ENCODE measurements around the gene KATNAL2. TPM values are rescaled to one million over a fixed set of nuclear protein-coding genes. Genes with fewer than 3 reads are reported as not detected.

KATNAL2 gene
- polyA plus RNA-seq, 3 donors, result 0.35 to 0.36 TPM; not detected in 1

DNA sequence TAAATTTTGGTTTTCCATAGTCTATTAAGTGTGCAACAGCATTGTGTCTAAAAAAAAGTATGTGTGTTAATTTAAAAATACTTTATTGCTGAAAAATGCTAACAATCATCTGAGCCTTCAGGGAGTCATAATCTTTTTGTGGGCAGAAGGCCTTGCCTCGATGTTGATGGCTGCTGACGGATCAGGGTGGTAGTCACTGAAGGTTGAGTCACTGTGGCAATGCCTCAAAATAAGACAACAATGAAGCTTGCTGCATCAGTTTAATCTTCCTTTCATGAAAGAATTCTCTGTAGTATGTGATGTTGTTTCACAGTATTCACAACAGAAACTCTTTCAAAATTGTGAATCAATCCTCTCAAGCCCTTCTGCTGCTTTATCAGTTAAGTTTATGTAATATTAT lies 201.6 kb downstream of the KATNAL2 start:
- Histone ChIP-seq H3K27me3 (ENCODE audit: control insufficient read depth in 2 of 2, insufficient read depth in 2 of 2, low read length in 2 of 2) (no peaks in the 10 kb centered on the region), H3K79me2 (ENCODE audit: insufficient read depth, low read length) (no peaks in the 10 kb centered on the region), H3K4me3 (replicated peaks in 1 of 3; ENCODE audit: low read depth in 2 of 3, low read length in 3 of 3) (no peak overlapping the region), H3K9ac (ENCODE audit: insufficient read depth, low read length, poor library complexity, severe bottlenecking) (no peak overlapping the region), H3K4me2 (replicated peaks; ENCODE audit: extremely low read depth, low read length, poor library complexity, severe bottlenecking) (no peak overlapping the region), H2AFZ (ENCODE audit: insufficient read depth, low read depth, low read length, poor library complexity, severe bottlenecking) (no peak overlapping the region), H3K36me3 (replicated peaks in 1 of 2; ENCODE audit: control insufficient read depth in 1 of 2, insufficient read depth in 2 of 2, low read length in 2 of 2) (peaks cover 16 to 80% of the 10 kb centered on the region in 2 donors), H3K9me3 (replicated peaks in 1 of 2; ENCODE audit: control insufficient read depth in 1 of 2, insufficient read depth in 1 of 2, low read length in 2 of 2) (no peaks in the 10 kb centered on the region), H4K20me1 (ENCODE audit: insufficient read depth, low read length) (no peaks in the 10 kb centered on the region), H3K4me1 (ENCODE audit: control insufficient read depth in 1 of 2, insufficient read depth in 2 of 2, low read length in 2 of 2) (no peaks in the 10 kb centered on the region), H3K27ac (ENCODE audit: low read depth in 1 of 2, low read length in 2 of 2) (no peak overlapping the region)
- intact Hi-C loops (cut with micrococcal nuclease), result no loop called here
- Mint-ChIP-seq H3K36me3 (peaks cover 53 to 69% of the 10 kb centered on the region in 2 donors), H3K9me3 (no peaks in the 10 kb centered on the region), H3K4me1 (no peaks in the 10 kb centered on the region), H3K4me3 (no peak overlapping the region), H3K27me3 (ENCODE audit: low read depth in 3 of 3) (no peaks in the 10 kb centered on the region), H3K27ac (no peak overlapping the region)
- DNase-seq, result no peak
- WGBS (ENCODE audit: insufficient coverage), result 100% methylated on average over 1 of the region's 2 CpGs
- no peak for TF ChIP-seq CTCF (IDR thresholded peaks at IDR 0.05)

- Histone ChIP-seq H3K79me2 (ENCODE audit: insufficient read depth, low read length) (no peaks in the 10 kb centered on the region), H2AFZ (ENCODE audit: insufficient read depth, low read depth, low read length, poor library complexity, severe bottlenecking) (no peak overlapping the region), H3K4me1 (ENCODE audit: control insufficient read depth in 1 of 2, insufficient read depth in 2 of 2, low read length in 2 of 2) (no peaks in the 10 kb centered on the region), H3K4me3 (replicated peaks in 1 of 3; ENCODE audit: low read depth in 2 of 3, low read length in 3 of 3) (no peak overlapping the region), H4K20me1 (ENCODE audit: insufficient read depth, low read length) (no peaks in the 10 kb centered on the region), H3K27ac (ENCODE audit: low read depth in 1 of 2, low read length in 2 of 2) (no peak overlapping the region), H3K36me3 (replicated peaks in 1 of 2; ENCODE audit: control insufficient read depth in 1 of 2, insufficient read depth in 2 of 2, low read length in 2 of 2) (peaks cover 8 to 82% of the 10 kb centered on the region in 2 donors), H3K4me2 (replicated peaks; ENCODE audit: extremely low read depth, low read length, poor library complexity, severe bottlenecking) (no peak overlapping the region), H3K9me3 (replicated peaks in 1 of 2; ENCODE audit: control insufficient read depth in 1 of 2, insufficient read depth in 1 of 2, low read length in 2 of 2) (no peaks in the 10 kb centered on the region), H3K9ac (ENCODE audit: insufficient read depth, low read length, poor library complexity, severe bottlenecking) (no peak overlapping the region), H3K27me3 (ENCODE audit: control insufficient read depth in 2 of 2, insufficient read depth in 2 of 2, low read length in 2 of 2) (no peaks in the 10 kb centered on the region)
- WGBS (ENCODE audit: insufficient coverage), result no CpG with 5 or more reads among the region's 4 CpGs
- no peak for DNase-seq
- intact Hi-C loops (cut with micrococcal nuclease), result no loop called here
- no peak overlapping the region for H3K4me3 Mint-ChIP-seq
- H3K9me3 Mint-ChIP-seq, result no peaks in the 10 kb centered on the region
- H3K27ac Mint-ChIP-seq, result no peak overlapping the region
- H3K36me3 Mint-ChIP-seq, result peaks cover 54 to 69% of the 10 kb centered on the region in 2 donors
- H3K4me1 Mint-ChIP-seq, result no peaks in the 10 kb centered on the region
- H3K27me3 Mint-ChIP-seq (ENCODE audit: low read depth in 3 of 3), result no peaks in the 10 kb centered on the region
- no peak for TF ChIP-seq CTCF (IDR thresholded peaks at IDR 0.05)
Measured at GRCh38 chr18:47120428-47120827, 203.0 kb downstream of the KATNAL2 start.
